Measurements from ENCODE around the gene DMRT3. TPM values are rescaled to one million over a fixed set of nuclear protein-coding genes. Genes with fewer than 3 reads are reported as not detected.

DMRT3 gene
- total RNA-seq, 4 donors from 2014 or later = not detected

DNA sequence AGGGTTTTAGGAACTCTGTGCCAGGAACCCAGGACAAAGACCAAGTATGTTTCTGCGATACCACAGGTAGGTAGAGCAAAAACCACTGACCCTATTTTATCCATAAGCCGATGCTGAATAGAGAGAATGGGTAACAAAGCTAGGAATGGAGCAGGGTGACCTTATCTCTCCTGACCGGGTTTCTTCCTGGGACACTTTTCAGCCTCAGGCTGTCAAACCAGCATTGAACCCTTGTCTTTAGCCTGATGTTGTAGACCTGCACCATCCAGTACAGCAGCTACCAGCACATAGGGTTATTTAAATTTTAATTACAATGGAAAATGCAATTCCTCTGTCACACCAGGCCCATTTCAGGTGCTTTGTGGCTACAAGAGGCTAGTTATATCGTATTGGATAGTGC, 43.1 kb upstream of the DMRT3 start:
- Histone ChIP-seq H3K4me1 (no peaks in the 10 kb centered on the region), H3K9me3 (peaks cover 3 to 9% of the 10 kb centered on the region in 2 donors), H3K27ac (no peak overlapping the region), H3K36me3 (no peaks in the 10 kb centered on the region), H3K4me3 (no peak overlapping the region), H3K27me3 (peaks cover 79% of the 10 kb centered on the region)
- intact Hi-C loops (cut with DNase I; ENCODE audit: low total_unique reads) (no loop called here), in situ Hi-C loops (cut with MboI; ENCODE audit: low pct_ligation_motif_present in 1 of 4, low pct_unique_long_range_greater_than_20kb in 1 of 4, low sequenced_read_pairs in 3 of 4) (no loop called here)
- no peak for TF ChIP-seq EP300 (IDR thresholded peaks at IDR 0.05; ENCODE audit: low read depth)
- TF ChIP-seq, protein P1, sequence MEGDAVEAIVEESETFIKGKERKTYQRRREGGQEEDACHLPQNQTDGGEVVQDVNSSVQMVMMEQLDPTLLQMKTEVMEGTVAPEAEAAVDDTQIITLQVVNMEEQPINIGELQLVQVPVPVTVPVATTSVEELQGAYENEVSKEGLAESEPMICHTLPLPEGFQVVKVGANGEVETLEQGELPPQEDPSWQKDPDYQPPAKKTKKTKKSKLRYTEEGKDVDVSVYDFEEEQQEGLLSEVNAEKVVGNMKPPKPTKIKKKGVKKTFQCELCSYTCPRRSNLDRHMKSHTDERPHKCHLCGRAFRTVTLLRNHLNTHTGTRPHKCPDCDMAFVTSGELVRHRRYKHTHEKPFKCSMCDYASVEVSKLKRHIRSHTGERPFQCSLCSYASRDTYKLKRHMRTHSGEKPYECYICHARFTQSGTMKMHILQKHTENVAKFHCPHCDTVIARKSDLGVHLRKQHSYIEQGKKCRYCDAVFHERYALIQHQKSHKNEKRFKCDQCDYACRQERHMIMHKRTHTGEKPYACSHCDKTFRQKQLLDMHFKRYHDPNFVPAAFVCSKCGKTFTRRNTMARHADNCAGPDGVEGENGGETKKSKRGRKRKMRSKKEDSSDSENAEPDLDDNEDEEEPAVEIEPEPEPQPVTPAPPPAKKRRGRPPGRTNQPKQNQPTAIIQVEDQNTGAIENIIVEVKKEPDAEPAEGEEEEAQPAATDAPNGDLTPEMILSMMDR (IDR thresholded peaks at IDR 0.05) = no peak
- no peak for TF ChIP-seq POLR2A (IDR thresholded peaks at IDR 0.05)
- no peak for TF ChIP-seq POLR2AphosphoS5 (IDR thresholded peaks at IDR 0.05)
- WGBS, 2 donors (ENCODE audit: low coverage in 1 of 2) = 80 to 82% methylated on average over 1 to 4 of the region's 4 CpGs
- no peak for DNase-seq

DNA sequence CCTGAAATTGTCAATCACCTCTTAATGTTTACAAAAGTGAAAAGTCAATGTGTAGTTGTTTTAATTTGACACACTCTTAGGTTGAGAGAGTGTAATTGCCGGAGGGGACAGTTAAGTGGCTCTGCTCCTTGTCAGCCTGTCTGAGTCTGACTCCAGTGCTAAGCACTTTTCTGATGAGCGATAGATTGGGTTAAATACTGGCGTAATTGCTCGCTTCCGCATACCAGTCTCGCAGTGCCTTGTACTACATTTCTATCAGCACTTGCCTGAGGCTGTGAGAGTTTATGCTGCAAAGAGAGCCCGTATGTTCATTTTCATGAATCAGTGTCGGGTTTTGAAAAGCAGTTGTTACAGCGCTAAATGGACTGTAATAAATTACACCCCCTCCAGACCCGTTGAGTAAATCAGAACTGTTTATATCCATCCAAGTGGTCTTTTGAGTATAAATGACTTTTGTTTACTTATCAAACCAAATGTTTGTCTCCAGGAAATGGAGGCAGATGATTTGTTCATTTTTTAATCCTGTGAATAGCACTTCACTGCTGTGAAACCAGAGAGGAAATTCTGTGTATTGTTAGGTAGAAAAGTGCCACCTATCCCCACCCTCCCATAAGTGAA, 41.0 kb upstream of the DMRT3 start:
- H3K27me3 ChIP-seq = peaks cover 76% of the 10 kb centered on the region
- in situ Hi-C loops (cut with MboI; ENCODE audit: low pct_ligation_motif_present in 1 of 4, low pct_unique_long_range_greater_than_20kb in 1 of 4, low sequenced_read_pairs in 3 of 4) = no loop called here
- WGBS, 2 donors (ENCODE audit: low coverage in 1 of 2) = 26% methylated on average over 10 of the region's 10 CpGs; no CpG with 5 or more reads in 1 of the 2 donors
- peaks cover 3 to 10% of the 10 kb centered on the region in 2 donors for H3K9me3 ChIP-seq
- no peak for TF ChIP-seq EP300 (IDR thresholded peaks at IDR 0.05; ENCODE audit: low read depth)
- no peak for TF ChIP-seq POLR2AphosphoS5 (IDR thresholded peaks at IDR 0.05)
- TF ChIP-seq, protein P1 (IDR thresholded peaks at IDR 0.05) = no peak
- no peak for TF ChIP-seq POLR2A (IDR thresholded peaks at IDR 0.05)
- H3K27ac ChIP-seq = no peak overlapping the region
- H3K36me3 ChIP-seq = no peaks in the 10 kb centered on the region
- no peak for DNase-seq
- intact Hi-C loops (cut with DNase I; ENCODE audit: low total_unique reads) = no loop called here
- H3K4me1 ChIP-seq = no peaks in the 10 kb centered on the region
- H3K4me3 ChIP-seq = no peak overlapping the region

DNA sequence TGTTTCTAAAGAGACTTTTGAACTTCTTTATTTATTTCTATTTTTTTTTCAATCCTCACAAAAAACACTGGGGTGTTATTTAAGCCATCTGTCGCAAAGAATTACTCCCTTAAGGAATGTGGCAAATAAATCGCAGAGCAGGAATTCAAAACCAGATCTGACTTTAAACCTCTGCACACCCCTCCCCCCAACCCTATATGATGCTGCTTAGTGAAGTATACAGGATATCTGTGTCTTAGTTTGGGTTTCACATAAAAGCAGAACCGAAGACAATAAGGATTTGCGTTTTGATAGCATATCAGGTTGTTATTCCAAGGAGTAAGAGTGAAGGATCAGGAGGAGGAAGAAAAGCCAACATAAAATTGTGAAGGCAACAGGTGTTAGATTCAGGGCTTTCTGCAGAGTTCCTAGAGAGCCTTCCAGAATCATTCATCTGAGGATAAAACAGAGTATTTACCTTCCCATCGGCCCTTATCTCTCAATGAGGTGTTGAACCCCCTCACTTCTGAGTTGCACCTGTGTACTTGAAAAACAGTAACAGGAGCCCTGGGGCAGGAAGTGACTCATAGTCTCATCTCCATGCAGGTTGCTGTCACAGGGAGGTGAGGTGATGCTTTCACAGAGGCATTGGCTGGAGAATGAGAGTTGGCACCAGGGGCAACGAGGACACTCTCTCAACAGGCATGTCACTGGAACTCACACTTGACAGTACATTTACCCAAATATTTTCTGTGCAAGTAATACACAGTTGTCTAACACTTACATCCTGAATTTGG, 33.5 kb upstream of the DMRT3 start:
- WGBS, 2 donors (ENCODE audit: low coverage in 1 of 2) = 46 to 65% methylated on average over 3 to 6 of the region's 6 CpGs
- no peak for DNase-seq

DNA sequence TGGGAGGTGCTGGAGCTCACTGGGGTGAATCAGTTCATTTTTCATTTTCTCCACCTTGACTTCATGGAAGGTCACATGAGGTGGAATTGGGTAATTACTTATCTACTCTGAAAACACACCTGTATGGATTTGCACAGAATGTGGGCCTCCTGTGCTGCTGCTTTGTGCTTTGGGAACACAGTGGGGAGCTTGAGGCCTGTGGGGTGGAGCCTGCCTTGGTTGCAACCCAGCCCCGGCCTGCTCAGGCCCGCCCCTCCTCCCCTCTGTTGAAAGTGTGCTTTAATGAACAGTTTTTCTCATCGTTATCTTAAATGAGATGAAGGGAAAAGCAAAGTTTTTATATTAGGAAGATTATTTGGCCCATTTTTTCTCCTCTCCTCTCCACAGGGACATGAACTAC, 28.5 kb upstream of the DMRT3 start:
- DNase-seq = no peak
- Histone ChIP-seq H3K27me3 (peaks cover 84% of the 10 kb centered on the region), H3K4me3 (no peak overlapping the region), H3K9me3 (no peaks in the 10 kb centered on the region), H3K36me3 (no peaks in the 10 kb centered on the region), H3K4me1 (no peaks in the 10 kb centered on the region), H3K27ac (no peak overlapping the region)
- TF ChIP-seq, protein P1 (IDR thresholded peaks at IDR 0.05) = no peak
- TF ChIP-seq POLR2AphosphoS5 (IDR thresholded peaks at IDR 0.05) (no peak), EP300 (IDR thresholded peaks at IDR 0.05; ENCODE audit: low read depth) (no peak), POLR2A (IDR thresholded peaks at IDR 0.05) (no peak)
- WGBS, 2 donors (ENCODE audit: low coverage in 1 of 2) = 82% methylated on average over 3 of the region's 3 CpGs; no CpG with 5 or more reads in 1 of the 2 donors
- intact Hi-C loops (cut with DNase I; ENCODE audit: low total_unique reads) (no loop called here), in situ Hi-C loops (cut with MboI; ENCODE audit: low pct_ligation_motif_present in 1 of 4, low pct_unique_long_range_greater_than_20kb in 1 of 4, low sequenced_read_pairs in 3 of 4) (no loop called here)

More for the DNA sequence above, 33.5 kb upstream of the DMRT3 start:
- no peak overlapping the region for H3K27ac ChIP-seq
- H3K27me3 ChIP-seq = peaks cover 73% of the 10 kb centered on the region
- in situ Hi-C loops (cut with MboI; ENCODE audit: low pct_ligation_motif_present in 1 of 4, low pct_unique_long_range_greater_than_20kb in 1 of 4, low sequenced_read_pairs in 3 of 4) = no loop called here
- no peaks in the 10 kb centered on the region for H3K4me1 ChIP-seq
- intact Hi-C loops (cut with DNase I; ENCODE audit: low total_unique reads) = no loop called here
- no peak overlapping the region for H3K4me3 ChIP-seq
- H3K9me3 ChIP-seq = peaks cover 0 to 4% of the 10 kb centered on the region in 2 donors
- TF ChIP-seq POLR2A (IDR thresholded peaks at IDR 0.05) (no peak), EP300 (IDR thresholded peaks at IDR 0.05; ENCODE audit: low read depth) (no peak), POLR2AphosphoS5 (IDR thresholded peaks at IDR 0.05) (no peak)
- TF ChIP-seq, protein P1 (IDR thresholded peaks at IDR 0.05) = no peak
- no peaks in the 10 kb centered on the region for H3K36me3 ChIP-seq
